ENCODE data around the gene NDUFS2. TPM values are rescaled to one million over a fixed set of nuclear protein-coding genes. Genes with fewer than 3 reads are reported as not detected.
A peak's percentile ranks its signal among the peaks of the same experiment; 100 is the strongest.

Gene NDUFS2
- total RNA-seq, 2 donors from 2014 or later = 54.3 to 57.9 TPM

DNA sequence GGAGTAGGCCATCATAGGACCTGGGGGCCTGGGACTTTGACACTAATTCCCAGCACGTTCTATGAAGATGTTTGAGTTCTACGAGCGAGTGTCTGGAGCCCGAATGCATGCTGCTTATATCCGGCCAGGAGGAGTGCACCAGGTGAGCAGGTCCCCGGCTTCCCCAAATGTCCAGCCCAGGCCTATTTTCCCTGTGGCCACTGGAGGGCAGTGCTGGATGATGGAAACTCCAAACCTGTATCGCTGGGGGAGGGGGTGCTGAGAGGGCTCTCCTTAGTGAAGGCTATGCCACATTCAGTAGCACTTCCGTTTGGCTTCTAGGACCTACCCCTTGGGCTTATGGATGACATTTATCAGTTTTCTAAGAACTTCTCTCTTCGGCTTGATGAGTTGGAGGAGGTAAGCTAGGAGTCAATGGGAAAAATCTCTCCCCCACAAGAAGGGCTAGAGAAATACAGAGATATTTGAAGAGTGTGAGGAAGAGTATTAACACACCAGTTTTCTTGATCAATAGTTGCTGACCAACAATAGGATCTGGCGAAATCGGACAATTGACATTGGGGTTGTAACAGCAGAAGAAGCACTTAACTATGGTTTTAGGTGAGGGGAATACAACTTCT is 7.7 kb downstream of the NDUFS2 start:
- intact Hi-C loops (cut with DNase I) = no loop called here
- DNase-seq (ENCODE audit: low spot score) = peak; percentile 92

- intact Hi-C loops (cut with DNase I) = no loop called here
- no peak for DNase-seq (ENCODE audit: low spot score)
Observed at GRCh38 chr1:161214369-161214768, 12.2 kb downstream of the NDUFS2 start.

GRCh38 chr1:161215076-161215475 is 12.9 kb downstream of the NDUFS2 start, which contains the start of gene FCER1G:
Gene FCER1G (plus strand): TSS chr1:161215295. CDS start chr1:161215322, 27 bp downstream.
- peak; percentile 94 for DNase-seq (ENCODE audit: low spot score)
- intact Hi-C loops (cut with DNase I) = no loop called here

GRCh38 chr1:161216945-161217712 is 15.0 kb downstream of the NDUFS2 start:
- no peak for DNase-seq (ENCODE audit: low spot score)

DNA sequence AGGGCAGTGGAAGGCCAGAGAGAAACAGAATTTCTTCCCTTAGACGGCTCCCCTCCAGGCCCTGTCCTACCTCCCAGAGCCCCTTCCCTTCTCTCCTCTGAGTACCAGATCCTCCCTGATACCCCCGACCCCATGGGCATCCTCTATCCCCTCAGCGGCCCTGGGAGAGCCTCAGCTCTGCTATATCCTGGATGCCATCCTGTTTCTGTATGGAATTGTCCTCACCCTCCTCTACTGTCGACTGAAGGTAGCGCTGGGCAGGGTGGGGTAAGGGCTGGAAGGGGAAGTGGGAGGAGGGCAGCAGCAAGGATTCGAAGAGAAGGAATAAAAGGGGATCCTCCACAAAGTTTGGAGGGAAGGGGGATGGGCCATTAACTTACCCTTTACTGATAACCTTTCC is 15.7 kb downstream of the NDUFS2 start:
- DNase-seq (ENCODE audit: low spot score) = peak; percentile 70
- intact Hi-C loops (cut with DNase I) = no loop called here

More at GRCh38 chr1:161216945-161217712, 15.0 kb downstream of the NDUFS2 start:
- intact Hi-C loops (cut with DNase I) = no loop called here

- intact Hi-C loops (cut with DNase I) = no loop called here
- peak; percentile 45 for DNase-seq (ENCODE audit: low spot score)
Observed at GRCh38 chr1:161218301-161219077, 16.3 kb downstream of the NDUFS2 start.

DNA sequence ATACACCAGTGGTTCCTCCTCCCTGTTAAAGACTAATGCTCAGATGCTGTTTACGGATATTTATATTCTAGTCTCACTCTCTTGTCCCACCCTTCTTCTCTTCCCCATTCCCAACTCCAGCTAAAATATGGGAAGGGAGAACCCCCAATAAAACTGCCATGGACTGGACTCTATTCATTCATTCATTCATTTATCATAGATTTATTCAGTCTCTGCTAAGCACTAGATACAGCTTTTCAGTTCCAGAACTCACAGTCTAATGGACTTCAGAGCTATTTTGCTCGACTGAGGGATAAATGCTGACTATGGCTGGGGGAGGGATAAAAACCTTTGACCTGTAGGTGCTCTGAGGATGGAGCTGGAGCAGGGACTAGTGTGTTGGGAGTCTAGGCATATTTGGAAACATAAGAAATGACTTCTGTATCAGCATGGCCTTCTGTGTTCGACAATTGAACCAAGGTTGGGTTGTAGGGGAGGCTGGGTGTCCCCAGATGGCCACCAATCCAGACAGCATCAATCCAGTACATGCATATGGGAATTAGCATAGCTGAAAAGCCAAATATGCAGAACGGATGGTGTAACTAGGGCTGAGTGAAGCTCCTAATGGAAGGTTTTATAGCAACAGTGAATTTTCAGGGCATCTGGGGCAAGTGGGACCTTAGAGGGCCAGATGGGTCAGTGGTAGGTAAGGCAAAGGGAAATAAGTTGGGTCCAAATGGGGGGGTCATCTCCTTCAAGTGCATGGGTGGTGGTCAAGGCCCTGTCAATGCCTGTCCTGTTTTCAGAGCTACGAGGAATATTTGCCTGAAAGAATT is 17.1 kb downstream of the NDUFS2 start:
- intact Hi-C loops (cut with DNase I) = no loop called here
- DNase-seq (ENCODE audit: low spot score) = peak; percentile 9

- intact Hi-C loops (cut with DNase I) = loop anchor here (10.0 kb wide), 2 partner anchors 155 to 165 kb away; no protein-coding TSS in a partner anchor
- DNase-seq (ENCODE audit: low spot score) = peak; percentile 35
Observed at GRCh38 chr1:161220002-161220401, 17.8 kb downstream of the NDUFS2 start.

DNA sequence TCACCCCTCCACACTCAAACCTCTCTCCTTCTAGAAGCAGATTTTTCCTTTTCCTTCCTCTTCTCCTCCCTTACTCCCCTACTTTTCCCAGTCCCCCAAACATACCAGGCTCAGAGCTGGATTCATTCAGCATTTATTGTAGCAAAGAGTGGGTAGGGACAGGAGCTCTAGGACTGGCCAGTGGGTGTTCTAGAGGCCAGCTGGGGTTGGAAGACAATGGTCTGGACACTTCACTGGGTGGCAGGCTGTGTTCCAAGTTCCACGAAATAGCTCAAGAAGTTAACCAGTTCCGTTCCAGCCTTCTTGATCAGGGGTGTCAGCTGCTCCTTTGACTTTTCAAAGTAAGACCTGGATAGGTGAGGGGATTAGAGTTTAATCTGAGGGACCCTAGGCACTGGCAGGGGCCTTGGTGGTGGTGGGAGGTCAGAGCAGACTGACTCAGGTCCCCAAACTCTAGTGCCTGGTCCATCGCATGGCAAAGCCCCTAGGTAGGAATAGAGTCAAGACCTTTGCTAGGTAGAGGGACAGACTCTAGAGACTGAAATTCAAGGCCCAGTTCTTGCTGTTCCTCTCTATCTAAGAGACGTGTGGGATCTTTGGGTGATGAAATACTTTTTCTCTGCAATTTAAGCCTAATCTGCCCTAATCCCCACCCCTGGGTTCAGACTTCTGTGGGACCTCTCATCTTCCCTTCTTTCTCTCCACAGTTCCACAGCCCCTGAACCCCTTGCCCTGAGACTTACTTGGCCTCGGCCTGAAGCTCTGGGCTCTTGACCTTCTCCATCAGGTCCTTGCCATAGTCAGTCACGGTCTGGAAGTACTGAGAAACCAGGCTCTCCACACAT is 20.2 kb downstream of the NDUFS2 start:
- intact Hi-C loops (cut with DNase I) = loop anchor here (10.0 kb wide), 2 partner anchors 152 to 162 kb away; no protein-coding TSS in a partner anchor
- peak; percentile 31 for DNase-seq (ENCODE audit: low spot score)

DNA sequence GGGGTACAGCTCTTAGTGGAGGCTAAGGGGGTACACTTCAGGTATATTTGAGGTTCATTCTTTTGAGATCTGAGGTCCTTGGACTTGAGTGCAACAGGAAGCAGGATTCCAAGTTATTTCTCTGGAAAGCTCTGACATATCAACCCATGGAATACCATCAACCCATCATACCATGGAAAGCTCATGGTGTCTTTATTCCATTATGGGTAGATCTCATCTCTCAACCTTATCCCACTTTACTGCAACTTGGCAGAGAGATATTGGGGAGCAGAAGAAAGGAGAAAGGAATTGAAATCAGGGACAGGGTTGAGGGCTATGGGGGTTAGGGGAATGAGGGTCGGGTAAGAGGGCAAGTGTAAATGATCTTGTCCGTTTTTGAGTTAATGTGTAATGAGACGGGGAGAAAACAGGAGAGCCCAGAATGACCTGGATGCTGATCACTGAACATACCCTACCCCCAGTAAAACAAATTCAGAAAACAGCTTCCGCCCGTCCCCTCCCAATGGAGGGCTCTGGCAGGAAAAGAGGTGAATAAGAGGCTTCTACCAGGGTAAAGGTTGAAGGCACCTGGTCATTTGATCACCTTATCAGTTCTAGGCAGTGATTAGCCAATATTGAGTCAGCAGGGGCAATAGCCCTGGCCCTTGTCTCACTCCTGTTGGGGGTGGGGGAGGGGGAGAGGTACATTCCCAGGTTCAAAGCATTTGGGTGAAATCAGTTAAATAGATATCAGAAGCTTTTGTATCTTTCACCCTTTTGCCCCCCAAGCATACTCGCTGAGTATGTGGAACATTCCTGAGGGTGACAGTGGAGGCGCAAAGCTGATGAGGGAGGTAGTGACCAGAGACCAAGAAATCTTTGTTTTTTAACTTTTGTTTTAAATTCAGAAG is 21.9 kb downstream of the NDUFS2 start:
- DNase-seq (ENCODE audit: low spot score) = peak; percentile 23
- intact Hi-C loops (cut with DNase I) = loop anchor here (10.0 kb wide), 2 partner anchors 151 to 161 kb away; no protein-coding TSS in a partner anchor

DNA sequence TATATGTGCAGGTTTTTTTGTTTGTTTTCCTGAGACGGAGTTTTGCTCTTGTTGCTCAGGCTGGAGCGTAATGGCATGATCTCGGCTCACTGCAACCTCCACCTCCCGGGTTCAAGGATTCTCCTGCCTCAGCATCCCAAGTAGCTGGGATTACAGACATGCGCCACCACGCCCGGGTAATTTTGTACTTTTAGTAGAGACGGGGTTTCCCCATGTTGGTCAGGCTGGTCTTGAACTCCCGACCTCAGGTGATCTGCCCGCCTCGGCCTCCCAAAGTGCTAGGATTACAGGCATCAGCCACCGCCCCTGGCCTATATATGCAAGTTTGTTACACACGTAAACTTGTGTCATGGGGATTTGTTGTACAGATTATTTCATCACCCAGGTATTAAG is 22.5 kb downstream of the NDUFS2 start:
- DNase-seq (ENCODE audit: low spot score) = peak; percentile 59
- intact Hi-C loops (cut with DNase I) = loop anchor here (10.0 kb wide), 2 partner anchors 150 to 160 kb away; no protein-coding TSS in a partner anchor

- intact Hi-C loops (cut with DNase I) = loop anchor here (10.0 kb wide), 2 partner anchors 150 to 160 kb away; no protein-coding TSS in a partner anchor
- DNase-seq (ENCODE audit: low spot score) = peak; percentile 41
Observed at GRCh38 chr1:161225178-161225533, 23.0 kb downstream of the NDUFS2 start.

- peak; percentile 94 for DNase-seq (ENCODE audit: low spot score)
- intact Hi-C loops (cut with DNase I) = loop anchor here (2.0 to 10.0 kb wide), 3 partner anchors 65 to 159 kb away; no protein-coding TSS in a partner anchor
Observed at GRCh38 chr1:161225534-161226319, 23.6 kb downstream of the NDUFS2 start, which contains the start of gene TOMM40L. Gene TOMM40L (plus strand): TSS chr1:161226060. CDS start chr1:161226490, 430 bp downstream.

GRCh38 chr1:161226320-161226711 is 24.1 kb downstream of the NDUFS2 start:
- intact Hi-C loops (cut with DNase I) = loop anchor here (2.0 to 10.0 kb wide), 3 partner anchors 64 to 158 kb away; no protein-coding TSS in a partner anchor
- DNase-seq (ENCODE audit: low spot score) = peak; percentile 68

GRCh38 chr1:161226759-161227158 is 24.6 kb downstream of the NDUFS2 start:
- intact Hi-C loops (cut with DNase I) = loop anchor here (2.0 to 10.0 kb wide), 3 partner anchors 64 to 158 kb away; no protein-coding TSS in a partner anchor
- peak; percentile 15 for DNase-seq (ENCODE audit: low spot score)
